HL-60/S4 (cell line): ENCODE measurements around the gene CARS1.

Experiments used
- in situ Hi-C: fragments of 300-500 bp; cut with MboI; formaldehyde crosslinking; loops from 2 replicates; pipeline ENCODE4 v1.14.3; 2022; ENCODE audit warnings: low sequenced_read_pairs

CARS1 gene

DNA sequence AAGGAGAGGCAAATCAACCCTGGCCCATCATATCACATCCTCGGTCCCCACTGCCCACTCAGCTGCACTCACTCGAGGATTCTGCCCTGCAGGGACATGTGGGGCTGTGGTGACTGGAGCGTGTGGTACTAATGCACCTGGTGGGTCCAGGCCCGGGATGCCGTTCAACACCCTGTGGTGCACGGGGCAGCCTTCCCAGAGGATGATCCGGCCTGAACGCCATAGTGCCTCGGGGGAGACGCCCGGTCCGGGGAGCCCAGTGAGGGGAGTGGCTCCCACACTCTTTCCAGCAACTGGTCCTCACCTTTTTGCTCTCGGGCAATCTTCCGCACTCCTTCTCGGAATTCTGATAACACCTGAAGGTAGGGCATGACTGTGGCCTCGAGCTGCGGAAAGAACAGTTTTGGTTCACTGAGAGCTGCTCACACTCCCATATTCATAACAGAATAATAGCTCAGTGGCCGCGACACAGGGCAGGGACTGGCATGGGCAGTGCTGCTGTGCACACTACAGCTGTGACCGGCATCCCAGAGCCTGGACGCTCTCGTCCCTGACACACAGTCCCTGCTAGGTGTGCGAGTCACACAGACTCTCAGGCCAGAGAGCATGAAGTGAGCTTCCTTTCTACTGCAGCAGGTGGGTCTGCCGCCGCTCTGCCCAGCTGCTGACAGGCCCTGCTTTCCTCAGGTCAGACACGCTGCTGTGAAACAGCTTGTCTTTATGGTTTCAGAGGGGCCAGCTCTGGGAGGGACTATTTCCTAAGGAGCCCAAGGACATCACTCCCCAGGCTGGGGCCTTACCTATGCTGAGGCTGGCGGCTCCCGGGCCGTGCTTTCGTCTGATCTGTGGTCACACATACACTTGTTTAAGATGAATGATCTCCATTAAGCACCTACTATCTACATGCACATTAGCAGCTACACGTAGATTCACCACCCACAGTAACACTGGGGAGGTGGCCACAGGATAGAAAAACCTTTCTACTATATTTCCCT lies 45.0 kb downstream of the CARS1 start:
- in situ Hi-C loops, result no loop called here

- in situ Hi-C loops, result no loop called here
These were observed 46.5 kb downstream of the CARS1 start for GRCh38 chr11:3010521-3011275.

DNA sequence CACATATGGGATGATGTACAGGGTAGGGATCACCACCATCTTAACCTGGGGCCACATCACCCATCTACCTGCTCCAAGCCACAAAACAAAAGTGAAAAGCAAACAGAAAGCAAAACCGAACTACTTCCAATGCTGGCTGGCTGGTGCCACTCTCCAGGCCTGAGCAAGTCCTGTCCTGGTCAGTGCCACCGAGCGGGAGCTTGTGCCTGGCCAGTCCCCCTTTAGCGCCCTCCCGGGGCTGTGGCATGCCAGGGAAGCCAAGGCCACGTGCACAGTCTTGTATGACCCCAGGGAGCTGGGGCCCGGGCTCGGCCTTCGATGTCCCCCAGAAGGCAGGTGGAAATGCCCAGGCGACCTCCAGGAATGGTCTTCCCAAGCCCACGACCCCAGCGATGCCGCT lies 47.2 kb downstream of the CARS1 start:
- in situ Hi-C loops, result no loop called here

- in situ Hi-C loops, result no loop called here
These were observed 47.7 kb downstream of the CARS1 start for GRCh38 chr11:3009481-3009880.

DNA sequence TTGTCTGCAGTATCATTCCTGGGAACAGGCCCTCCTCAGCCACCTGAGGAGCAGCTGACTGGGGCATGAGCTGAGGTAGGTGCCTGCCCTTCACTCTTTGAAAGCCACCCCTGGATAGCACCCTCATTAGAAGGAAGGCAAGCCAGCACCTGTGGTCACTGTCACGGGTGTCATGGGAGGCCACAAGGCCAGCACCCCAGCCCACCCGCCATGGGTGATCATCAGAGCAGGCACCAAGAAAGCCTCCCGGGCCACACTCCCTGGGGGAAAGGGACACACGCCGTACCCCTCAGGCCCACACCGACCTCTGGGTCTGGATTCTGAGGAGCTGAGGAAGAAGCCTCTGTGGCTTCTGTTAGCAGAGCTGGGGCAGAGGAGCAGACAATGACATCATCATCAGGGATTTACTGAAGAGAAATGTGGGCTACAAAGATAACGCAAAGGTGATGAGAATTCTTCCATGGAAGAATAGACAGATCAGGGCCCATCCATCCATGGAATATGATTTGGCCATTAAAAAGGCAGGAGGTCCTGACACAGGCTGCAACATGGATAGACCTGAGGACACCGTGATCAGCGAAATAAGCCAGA lies 48.4 kb downstream of the CARS1 start:
- in situ Hi-C loops, result no loop called here

DNA sequence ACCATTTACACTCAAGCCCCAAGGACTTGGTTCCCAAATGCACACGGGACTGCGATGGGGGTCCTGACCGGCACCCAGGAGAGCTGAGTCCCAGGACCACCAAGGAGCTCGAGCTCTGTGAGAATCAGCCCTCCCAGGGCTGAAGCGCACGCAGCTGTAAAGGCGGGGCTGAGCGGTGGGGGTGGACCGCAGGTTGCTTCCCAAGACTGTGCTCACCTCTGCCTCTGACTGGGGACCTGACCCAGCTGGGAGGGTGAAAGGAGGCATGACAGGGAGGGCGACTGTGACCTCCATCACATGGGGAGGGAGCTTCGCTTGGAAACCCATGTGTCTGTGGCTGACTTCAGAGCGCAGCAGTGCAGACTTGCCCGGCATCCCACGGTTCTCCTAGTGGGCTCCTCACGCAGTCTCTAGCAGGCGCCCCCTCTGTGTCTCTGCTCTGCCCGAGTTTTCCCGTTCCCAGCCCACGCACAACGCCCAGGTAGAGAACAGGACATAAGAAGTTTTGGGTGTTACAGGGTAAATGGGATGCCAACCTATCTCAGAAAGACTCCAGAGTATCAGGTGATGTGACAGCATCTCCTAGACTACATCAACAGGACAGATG lies 49.7 kb downstream of the CARS1 start:
- in situ Hi-C loops, result no loop called here

DNA sequence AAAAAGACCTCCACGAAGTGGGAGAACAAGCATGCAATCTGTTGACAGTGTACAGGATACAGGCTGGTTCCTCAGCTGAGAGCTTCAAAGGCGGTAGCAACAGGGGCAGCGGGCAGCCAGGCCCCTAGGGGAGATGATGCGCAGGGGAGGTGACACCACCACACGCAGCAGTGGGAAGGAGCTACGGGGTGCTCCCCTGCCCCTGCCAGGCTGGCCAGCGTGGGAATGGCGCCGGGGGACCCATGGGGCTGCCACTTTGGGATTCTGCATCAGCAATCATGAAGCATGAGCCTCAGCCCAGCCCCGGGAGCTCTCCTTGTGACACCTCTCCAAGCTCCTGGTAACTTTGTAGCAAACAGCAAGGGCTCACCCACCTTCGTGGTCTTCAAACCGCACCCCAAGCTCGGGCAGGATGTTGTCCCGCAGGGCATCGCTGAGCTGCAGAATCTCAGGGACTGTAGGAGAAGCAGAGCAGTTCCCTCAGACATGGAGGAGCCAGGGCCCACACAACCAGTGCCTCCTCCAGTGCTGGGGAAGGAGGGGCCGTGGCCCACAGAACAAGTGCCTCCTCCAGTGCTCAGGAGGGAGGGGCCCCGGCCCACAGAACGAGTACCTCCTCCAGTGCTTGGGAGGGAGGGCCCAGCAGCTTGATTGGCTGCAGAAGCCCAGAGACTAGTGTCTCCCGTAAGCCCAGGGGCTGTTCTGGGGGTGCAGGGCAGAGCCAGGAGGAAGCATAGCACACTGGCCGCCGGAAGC lies 50.5 kb downstream of the CARS1 start:
- in situ Hi-C loops, result no loop called here

- in situ Hi-C loops, result no loop called here
These were observed 52.7 kb downstream of the CARS1 start for GRCh38 chr11:3004481-3004880.

GRCh38 chr11:3003396-3004231 lies 53.6 kb downstream of the CARS1 start:
- in situ Hi-C loops, result no loop called here

- in situ Hi-C loops, result no loop called here
These were observed 54.4 kb downstream of the CARS1 start for GRCh38 chr11:3002871-3003270.

DNA sequence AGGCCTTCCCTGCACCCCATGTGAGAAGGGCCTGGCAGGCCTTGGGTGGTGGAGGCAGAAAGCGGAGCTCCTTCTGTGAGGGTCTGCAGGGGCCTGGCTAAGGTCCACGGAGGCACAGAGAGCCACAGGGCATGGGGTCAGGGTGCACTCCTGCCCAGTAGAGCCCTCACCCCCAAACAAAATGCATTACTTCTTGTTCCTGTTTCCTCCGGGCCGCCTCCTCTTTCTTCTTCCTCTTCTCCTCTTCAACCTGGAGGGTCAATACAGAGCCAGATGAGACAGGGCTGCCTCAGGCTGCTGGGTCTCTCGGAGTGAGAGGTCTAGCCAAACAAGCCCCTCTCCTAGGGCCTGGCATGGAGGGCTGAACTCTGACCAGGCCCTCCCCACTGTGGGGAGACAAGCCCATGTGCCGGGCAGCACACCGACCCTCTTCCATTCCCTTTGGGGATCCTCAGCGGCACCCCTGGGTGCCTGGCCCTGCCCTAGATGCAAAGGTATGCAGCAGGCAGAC lies 54.8 kb downstream of the CARS1 start:
- in situ Hi-C loops, result no loop called here

DNA sequence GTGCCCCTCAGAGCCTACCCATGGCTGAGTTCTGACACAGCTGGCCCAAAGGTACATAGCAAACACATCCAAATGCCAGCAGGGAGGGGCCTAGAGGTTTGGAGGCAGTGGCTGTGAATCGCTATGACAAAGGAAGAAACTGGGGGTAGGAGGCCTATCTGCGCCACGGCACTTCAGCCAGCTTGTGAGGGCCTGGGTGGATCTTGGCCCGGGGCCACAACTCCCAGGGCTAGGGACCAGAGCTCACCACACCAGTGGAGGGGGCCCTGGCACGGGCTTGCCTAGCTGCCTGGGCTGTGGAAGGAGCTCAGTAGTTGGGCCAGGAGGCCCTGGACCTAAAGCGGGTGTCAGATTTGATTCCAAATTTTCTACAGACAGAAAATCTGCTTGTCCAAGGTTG lies 55.7 kb downstream of the CARS1 start:
- in situ Hi-C loops, result no loop called here

DNA sequence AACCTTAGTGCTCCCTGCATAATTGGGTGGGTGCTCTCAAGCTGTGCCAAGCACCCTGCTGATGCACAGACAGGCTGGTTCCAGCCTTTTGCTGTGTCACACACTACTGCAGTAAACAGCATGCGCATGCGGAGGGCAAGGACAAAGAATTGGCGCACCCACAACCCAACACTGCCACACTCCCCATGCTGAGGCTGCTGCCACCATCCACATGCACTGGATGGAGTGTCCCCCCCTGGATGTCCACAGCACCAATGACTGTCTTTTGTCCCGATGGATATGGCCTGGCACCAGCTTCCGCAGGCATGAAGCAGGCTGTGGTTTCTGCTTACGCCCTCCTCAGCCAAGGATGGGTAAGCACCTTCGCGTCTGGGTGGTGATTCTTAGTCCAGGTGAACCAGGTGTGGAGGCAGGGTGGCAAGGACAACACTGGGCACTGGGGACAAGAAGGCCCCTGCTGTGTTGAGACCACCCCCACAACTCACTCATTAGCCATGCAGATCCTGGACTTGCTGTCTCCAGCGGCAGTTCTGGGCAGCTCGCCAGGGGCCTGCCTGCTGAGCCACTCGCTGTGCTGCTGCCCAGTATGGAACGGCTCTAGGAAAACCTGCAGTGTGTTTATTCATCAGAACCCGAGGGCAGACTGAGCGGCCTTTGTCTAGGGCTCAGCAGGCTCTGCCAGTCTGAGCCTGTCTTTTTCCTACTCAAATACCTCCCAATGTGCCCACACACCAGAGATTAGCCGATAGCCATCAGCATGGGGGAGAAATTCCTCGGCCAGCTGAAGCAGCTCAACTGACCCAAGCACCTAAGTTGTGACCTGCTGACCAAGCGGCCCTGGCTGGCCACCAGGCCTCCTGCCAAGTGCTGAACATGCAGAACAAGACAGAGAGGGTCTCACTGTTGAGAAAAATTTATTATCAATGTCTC lies 56.9 kb downstream of the CARS1 start:
- in situ Hi-C loops, result no loop called here

DNA sequence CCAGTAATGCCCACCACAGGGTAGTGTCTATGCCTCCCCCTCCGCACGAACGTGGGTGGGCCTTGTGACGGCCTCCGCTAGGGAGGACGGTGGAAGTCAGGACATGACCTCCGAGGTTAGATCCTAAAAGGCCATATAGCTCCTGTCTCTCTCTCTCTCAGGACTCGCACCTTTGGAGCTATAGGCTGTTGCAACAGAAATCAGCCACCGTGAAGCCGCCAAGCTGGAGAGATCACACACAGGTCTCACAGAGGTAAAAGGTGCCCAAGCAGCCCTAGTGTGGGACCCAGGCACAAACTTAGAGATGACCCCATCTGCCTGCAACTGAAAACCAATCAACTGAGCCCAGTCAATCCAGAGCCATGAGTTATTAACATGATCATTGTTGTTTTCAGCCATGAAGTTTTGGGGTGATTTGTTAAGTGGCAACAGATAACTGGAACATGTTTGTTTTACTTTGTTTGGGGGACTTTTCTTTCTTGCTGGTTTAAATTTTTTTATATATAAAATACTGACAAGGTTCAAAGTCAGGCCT lies 57.7 kb downstream of the CARS1 start:
- in situ Hi-C loops, result no loop called here

DNA sequence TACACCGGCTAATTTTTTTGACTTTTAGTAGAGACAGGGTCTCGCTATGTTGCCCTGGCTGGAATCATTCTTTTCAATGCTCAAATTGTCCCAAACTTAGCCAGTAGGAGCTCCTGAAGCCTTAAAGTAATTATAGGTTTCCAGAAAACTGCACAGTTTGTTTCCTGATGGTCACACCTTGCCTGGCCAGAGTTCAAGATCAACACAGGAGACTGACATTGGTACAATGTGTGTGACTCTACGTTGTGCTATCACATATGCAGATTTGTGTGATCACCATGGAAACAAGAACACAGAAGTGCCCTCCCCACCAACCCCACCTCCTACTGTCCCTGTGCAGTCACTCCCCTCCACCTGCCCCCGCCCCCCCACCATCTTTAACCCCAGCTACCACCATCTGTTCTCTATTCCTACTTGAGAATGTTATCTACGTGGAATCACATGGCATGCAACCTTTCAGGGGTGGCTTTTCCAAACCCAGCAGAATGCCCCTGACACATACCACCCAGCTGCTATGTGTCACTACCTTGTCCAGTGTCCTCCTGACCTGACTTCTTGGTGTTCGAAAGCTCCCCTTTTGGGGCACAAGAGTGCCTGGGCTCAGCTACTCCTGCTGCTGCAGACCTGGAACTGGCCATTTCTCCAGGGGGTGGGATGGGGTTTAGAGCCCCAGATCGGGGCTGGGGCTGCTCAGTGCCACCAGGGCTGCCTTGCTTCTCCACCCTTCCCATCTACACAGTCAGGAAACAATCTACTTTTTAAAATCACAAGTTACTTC lies 59.0 kb downstream of the CARS1 start:
- in situ Hi-C loops, result no loop called here

- in situ Hi-C loops, result no loop called here
These were observed 59.8 kb downstream of the CARS1 start for GRCh38 chr11:2997406-2997805.

DNA sequence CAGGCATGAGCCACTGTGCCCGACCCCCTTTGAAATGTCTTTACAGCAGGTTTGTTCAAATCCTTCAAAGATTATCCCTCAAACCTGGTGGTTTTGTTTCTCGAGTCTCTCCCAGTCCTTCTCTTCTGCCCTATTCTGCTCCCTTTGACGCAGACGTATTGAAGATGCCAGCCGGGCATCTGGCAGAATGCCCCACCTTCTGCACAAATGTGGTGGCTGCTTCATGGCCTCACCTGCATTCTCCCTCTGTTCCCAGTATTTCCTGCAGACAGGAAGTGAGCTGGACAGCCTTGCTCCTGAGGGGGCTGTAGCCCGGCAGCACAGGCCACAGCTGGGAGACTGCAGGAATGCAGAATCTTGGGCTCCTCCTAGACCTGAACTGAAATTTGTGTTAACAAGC lies 60.2 kb downstream of the CARS1 start:
- in situ Hi-C loops, result no loop called here
